SK-N-MC (cell line): ENCODE data around the gene CHRNB1.

Source experiments
- EZH2 ChIP-seq: fragments of 200-600 bp; sonication (generic); IDR thresholded peaks from one replicate; pipeline ENCODE4 v1.6.1; 2017; ENCODE audit warnings: antibody characterized with exemption
- FOXP2 ChIP-seq: optimal IDR thresholded peaks from 2 replicates; pipeline ENCODE3; 2011; ENCODE audit warnings: mild to moderate bottlenecking, moderate library complexity; ENCODE audit not compliant: insufficient read depth; ENCODE audit errors: extremely low read length, control extremely low read depth
- POLR2AphosphoS5 ChIP-seq: IDR thresholded peaks from 2 replicates; pipeline ENCODE4 v1.6.1; 2012; ENCODE audit warnings: mild to moderate bottlenecking, low read depth, low read length, borderline replicate concordance

DNA sequence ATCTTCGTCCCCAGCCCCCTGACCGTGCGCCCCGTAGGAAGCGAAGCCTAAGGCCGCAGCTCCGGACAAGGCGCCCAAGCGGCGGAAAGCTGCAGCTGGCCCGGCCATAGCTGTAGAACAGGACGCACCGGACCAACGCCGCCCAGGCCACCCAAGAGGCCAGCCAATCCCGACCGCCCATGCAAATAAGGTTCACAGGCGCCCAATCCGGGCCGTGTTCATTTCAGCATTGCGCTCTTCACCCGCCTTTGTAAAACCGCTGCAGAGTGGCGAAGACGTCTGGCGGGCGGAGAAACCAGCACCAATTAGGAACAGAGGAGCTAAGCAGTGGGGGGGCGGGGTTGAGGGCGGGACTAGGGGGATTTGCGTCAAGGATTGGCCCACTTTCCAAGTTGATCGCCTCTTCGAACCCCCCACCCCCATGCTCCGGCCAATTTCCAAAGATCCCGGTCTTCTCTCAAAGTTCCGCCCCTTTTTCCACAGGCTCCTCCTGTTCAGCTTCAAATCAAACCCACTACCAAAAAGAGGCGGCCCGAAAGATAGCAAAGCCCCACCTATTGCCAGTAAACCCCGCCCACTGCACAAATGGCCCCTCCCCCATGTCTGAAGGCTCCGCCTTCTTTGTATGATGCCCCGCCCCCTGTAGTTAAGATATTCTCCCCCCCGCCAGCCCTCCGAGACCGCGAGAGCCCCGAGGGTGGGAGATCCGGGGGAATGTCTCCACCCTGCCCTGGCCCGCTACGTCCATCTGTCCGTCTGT is 40.7 kb upstream of the CHRNB1 start, which contains the start of gene TMEM256:
- peak; percentile 74 for TF ChIP-seq POLR2AphosphoS5
- TF ChIP-seq EZH2, result no peak
- no peak for TF ChIP-seq FOXP2
